SU-DHL-6 (cell line): ENCODE measurements around the gene HTR1B.

ENCODE experiments used
- CTCF ChIP-seq: fragments of 200-600 bp; sonication (generic); IDR thresholded peaks from one replicate; pipeline ENCODE4 v1.5.1; 2017; ENCODE audit warnings: antibody characterized with exemption, mild to moderate bottlenecking, low read length, moderate library complexity; ENCODE audit not compliant: insufficient read depth, poor library complexity, severe bottlenecking
- EZH2phosphoT487 ChIP-seq: fragments of 200-600 bp; sonication (generic), shearing (Covaris generic); conservative IDR thresholded peaks from 2 replicates; pipeline ENCODE4 v1.6.1; 2018; ENCODE audit warnings: mild to moderate bottlenecking, antibody characterized with exemption, low read length, moderate library complexity, mixed read lengths

- TF ChIP-seq EZH2phosphoT487, result no peak
- no peak for TF ChIP-seq CTCF
Observed at GRCh38 chr6:77487808-77488425, 24.6 kb upstream of the HTR1B start.
